OCI-M1 (cell line): ENCODE measurements around the gene TEX30.
"Not testable (repeated sequence)": the region's sequence is repeated elsewhere in the genome, so short reads cannot be mapped to it uniquely, and the experiment has no call there.

Experiments
- DNase-seq: peaks from one replicate; lab custom pipeline; 2025; lab: John Stamatoyannopoulos, UW

The TEX30 gene

GRCh38 chr13:102773441-102774213 is at the start of gene TEX30:
TSS of gene TEX30 (minus strand) at chr13:102773786. CDS start at chr13:102770026, 3,760 bp downstream.
- DNase-seq = peak; percentile 93

- no peak for DNase-seq
Measured at GRCh38 chr13:102817907-102818306, 44.3 kb upstream of the TEX30 start.

GRCh38 chr13:102817241-102817640 is 43.7 kb upstream of the TEX30 start:
- no peak for DNase-seq

- no peak for DNase-seq
Measured at GRCh38 chr13:102816708-102817107, 43.1 kb upstream of the TEX30 start.

GRCh38 chr13:102815788-102816187 is 42.2 kb upstream of the TEX30 start:
- no peak for DNase-seq

- no peak for DNase-seq
Measured at GRCh38 chr13:102814793-102815192, 41.2 kb upstream of the TEX30 start.

GRCh38 chr13:102814025-102814607 is 40.5 kb upstream of the TEX30 start:
- no peak for DNase-seq

GRCh38 chr13:102812611-102813287 is 39.2 kb upstream of the TEX30 start:
- peak; percentile 25 for DNase-seq

GRCh38 chr13:102807699-102808098 is 34.1 kb upstream of the TEX30 start:
- no peak for DNase-seq

- no peak for DNase-seq
Measured at GRCh38 chr13:102805680-102806079, 32.1 kb upstream of the TEX30 start.

- peak; percentile 89 for DNase-seq
Measured at GRCh38 chr13:102800145-102801041, 26.8 kb upstream of the TEX30 start.

- DNase-seq = peak; percentile 64
Measured at GRCh38 chr13:102799426-102800144, 26.0 kb upstream of the TEX30 start.

- DNase-seq = peak; percentile 93
Measured at GRCh38 chr13:102798581-102799425, 25.2 kb upstream of the TEX30 start, which contains the start of the genes BIVM and POGLUT2. TSS of gene BIVM (plus strand) at chr13:102799119. CDS start at chr13:102807268, 8,149 bp downstream. TSS of gene POGLUT2 (minus strand) at chr13:102798976. CDS start at chr13:102798670, 306 bp downstream.

- no peak for DNase-seq
Measured at GRCh38 chr13:102793611-102794355, 20.2 kb upstream of the TEX30 start.

GRCh38 chr13:102792396-102792795 is 18.8 kb upstream of the TEX30 start:
- no peak for DNase-seq

GRCh38 chr13:102788683-102789082 is 15.1 kb upstream of the TEX30 start:
- no peak for DNase-seq

- no peak for DNase-seq
Measured at GRCh38 chr13:102784483-102784882, 10.9 kb upstream of the TEX30 start.

- DNase-seq = no peak
Measured at GRCh38 chr13:102781591-102781990, 8.0 kb upstream of the TEX30 start.

- DNase-seq = not testable (repeated sequence)
Measured at GRCh38 chr13:102780656-102781055, 7.1 kb upstream of the TEX30 start.
